Loucy (cell line): Measurements from ENCODE around the gene GPR6.

Experiments used
- H2AFZ ChIP-seq: fragments of 200-600 bp; sonication (generic); 2 replicates; pipeline ENCODE4 v1.6.0; 2016; ENCODE audit warnings: antibody characterized with exemption, mild to moderate bottlenecking, low read length, moderate library complexity
- H3F3A ChIP-seq: fragments of 200-600 bp; 2 replicates; pipeline ENCODE4 v1.6.0; 2016; ENCODE audit warnings: antibody characterized with exemption, low read depth, mild to moderate bottlenecking
- H3K27me3 ChIP-seq: fragments of 200-600 bp; sonication (generic); 2 replicates; pipeline ENCODE4 v1.6.1; 2014; ENCODE audit warnings: low read length, mild to moderate bottlenecking; ENCODE audit not compliant: insufficient read depth, poor library complexity, severe bottlenecking
- H3K36me3 ChIP-seq: fragments of 200-600 bp; sonication (generic); 2 replicates; pipeline ENCODE4 v1.6.1; 2016; ENCODE audit warnings: low read length; ENCODE audit not compliant: insufficient read depth
- H3K4me1 ChIP-seq: fragments of 200-600 bp; sonication (generic); 2 replicates; pipeline ENCODE4 v1.5.1; 2014; ENCODE audit warnings: low read length, mild to moderate bottlenecking; ENCODE audit not compliant: insufficient read depth, poor library complexity, severe bottlenecking
- H3K4me2 ChIP-seq: fragments of 200-600 bp; sonication (generic); 2 replicates; pipeline ENCODE4 v1.6.0; 2014; ENCODE audit warnings: antibody characterized with exemption, low read length, low read depth, mild to moderate bottlenecking; ENCODE audit not compliant: poor library complexity, severe bottlenecking
- H3K4me3 ChIP-seq: fragments of 200-600 bp; sonication (generic); 2 replicates; pipeline ENCODE4 v1.5.1; 2014; ENCODE audit warnings: low read length, mild to moderate bottlenecking, mixed read lengths; ENCODE audit not compliant: poor library complexity, severe bottlenecking
- H3K79me2 ChIP-seq: fragments of 200-600 bp; sonication (generic); 2 replicates; pipeline ENCODE4 v1.6.1; 2014; ENCODE audit warnings: low read length; ENCODE audit not compliant: insufficient read depth
- H3K9ac ChIP-seq: fragments of 200-600 bp; sonication (generic); 2 replicates; pipeline ENCODE4 v1.6.0; 2014; ENCODE audit warnings: mild to moderate bottlenecking, low read depth, low read length, moderate library complexity; ENCODE audit not compliant: poor library complexity, severe bottlenecking
- H3K9me2 ChIP-seq: fragments of 200-600 bp; sonication (generic); replicated peaks from 2 replicates; pipeline ENCODE4 v1.6.1; 2016; ENCODE audit warnings: low read depth, low read length, mixed read lengths
- H3K9me3 ChIP-seq: fragments of 200-600 bp; sonication (generic); 2 replicates; pipeline ENCODE4 v1.6.1; 2014; ENCODE audit warnings: mild to moderate bottlenecking, antibody characterized with exemption, low read length, low read depth; ENCODE audit not compliant: insufficient read depth
- H4K20me1 ChIP-seq: fragments of 200-600 bp; sonication (generic); 2 replicates; pipeline ENCODE4 v1.6.0; 2014; ENCODE audit warnings: antibody characterized with exemption, low read length, mild to moderate bottlenecking; ENCODE audit not compliant: insufficient read depth, poor library complexity, severe bottlenecking
- EZH2phosphoT487 ChIP-seq: fragments of 200-600 bp; IDR thresholded peaks from 2 replicates; pipeline ENCODE4 v1.6.1; 2018; ENCODE audit warnings: antibody characterized with exemption, mild to moderate bottlenecking, moderate library complexity, borderline replicate concordance
- TF ChIP-seq, protein P1 (sequence below): fragments of 200-600 bp; sonication (generic); conservative IDR thresholded peaks from 2 replicates; pipeline ENCODE4 v1.5.1; 2014; ENCODE audit warnings: mild to moderate bottlenecking, antibody characterized with exemption, low read length

The GPR6 gene

DNA sequence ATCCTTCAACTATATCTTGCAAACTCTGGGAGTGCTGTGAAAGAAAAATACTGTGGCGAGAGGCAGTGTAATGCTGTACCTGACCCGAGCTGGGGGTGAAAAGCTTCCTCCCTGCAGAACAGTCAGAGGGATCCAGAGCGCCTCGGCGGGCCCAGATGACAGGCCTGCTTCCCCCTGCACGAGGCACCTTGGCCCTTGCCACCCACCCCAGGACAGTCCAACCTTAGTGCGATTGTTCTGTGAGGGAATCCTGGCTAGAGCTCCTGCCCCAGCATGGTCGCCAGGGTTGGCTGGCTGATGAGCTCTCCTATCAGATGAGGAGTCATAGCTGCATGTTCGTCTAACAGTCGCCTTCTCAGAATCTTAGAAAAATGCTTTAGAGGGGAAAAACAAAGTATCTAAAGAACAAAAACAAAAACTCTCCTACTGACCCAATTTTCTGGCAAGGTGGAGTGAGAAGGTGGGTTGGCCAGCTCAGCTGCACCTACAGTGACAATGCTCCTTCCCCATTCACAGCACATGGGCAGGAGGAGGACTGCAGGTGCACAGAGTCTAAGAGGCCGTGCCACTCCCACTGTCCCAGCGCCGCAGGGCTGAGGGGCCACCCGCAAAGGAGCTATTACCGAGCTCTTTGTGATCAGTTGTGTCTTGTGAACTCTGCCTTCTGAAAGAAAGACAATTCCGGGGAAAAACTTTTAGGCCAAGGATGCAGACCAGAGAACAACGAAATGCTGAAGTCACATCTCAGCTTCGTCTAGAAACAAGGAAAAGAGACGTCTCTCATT, 28.6 kb upstream of the GPR6 start:
- TF ChIP-seq EZH2phosphoT487: no peak
- TF ChIP-seq, protein P1, sequence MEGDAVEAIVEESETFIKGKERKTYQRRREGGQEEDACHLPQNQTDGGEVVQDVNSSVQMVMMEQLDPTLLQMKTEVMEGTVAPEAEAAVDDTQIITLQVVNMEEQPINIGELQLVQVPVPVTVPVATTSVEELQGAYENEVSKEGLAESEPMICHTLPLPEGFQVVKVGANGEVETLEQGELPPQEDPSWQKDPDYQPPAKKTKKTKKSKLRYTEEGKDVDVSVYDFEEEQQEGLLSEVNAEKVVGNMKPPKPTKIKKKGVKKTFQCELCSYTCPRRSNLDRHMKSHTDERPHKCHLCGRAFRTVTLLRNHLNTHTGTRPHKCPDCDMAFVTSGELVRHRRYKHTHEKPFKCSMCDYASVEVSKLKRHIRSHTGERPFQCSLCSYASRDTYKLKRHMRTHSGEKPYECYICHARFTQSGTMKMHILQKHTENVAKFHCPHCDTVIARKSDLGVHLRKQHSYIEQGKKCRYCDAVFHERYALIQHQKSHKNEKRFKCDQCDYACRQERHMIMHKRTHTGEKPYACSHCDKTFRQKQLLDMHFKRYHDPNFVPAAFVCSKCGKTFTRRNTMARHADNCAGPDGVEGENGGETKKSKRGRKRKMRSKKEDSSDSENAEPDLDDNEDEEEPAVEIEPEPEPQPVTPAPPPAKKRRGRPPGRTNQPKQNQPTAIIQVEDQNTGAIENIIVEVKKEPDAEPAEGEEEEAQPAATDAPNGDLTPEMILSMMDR: no peak
- no peak overlapping the region for H2AFZ ChIP-seq
- no peaks in the 10 kb centered on the region for H3F3A ChIP-seq
- no peaks in the 10 kb centered on the region for H3K9me3 ChIP-seq
- no peak overlapping the region for H3K4me3 ChIP-seq
- H3K9ac ChIP-seq: no peak overlapping the region
- no peaks in the 10 kb centered on the region for H3K9me2 ChIP-seq
- no peaks in the 10 kb centered on the region for H3K36me3 ChIP-seq
- H3K4me1 ChIP-seq: no peaks in the 10 kb centered on the region
- H3K79me2 ChIP-seq: no peaks in the 10 kb centered on the region
- no peaks in the 10 kb centered on the region for H3K27me3 ChIP-seq
- H4K20me1 ChIP-seq: no peaks in the 10 kb centered on the region
- no peak overlapping the region for H3K4me2 ChIP-seq

DNA sequence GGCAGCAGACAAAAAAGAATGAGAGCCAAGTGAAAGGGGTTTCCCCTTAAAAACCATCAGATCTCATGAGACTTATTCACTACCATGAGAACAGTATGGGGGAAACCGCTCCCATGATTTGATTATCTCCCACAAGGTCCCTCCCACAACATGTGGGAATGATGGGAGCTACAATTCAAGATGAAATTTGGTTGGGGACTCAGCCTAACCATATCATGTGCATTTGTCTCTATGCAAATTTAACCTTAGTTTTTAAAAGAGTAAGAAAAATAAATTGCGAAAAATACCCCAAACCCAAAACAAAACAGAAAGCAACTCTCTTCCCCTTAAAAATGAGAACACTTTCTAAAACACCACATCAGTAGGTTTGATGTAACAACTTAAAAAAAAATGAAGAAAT, 22.6 kb upstream of the GPR6 start:
- Histone ChIP-seq H4K20me1 (no peaks in the 10 kb centered on the region), H3K9me3 (no peaks in the 10 kb centered on the region), H3K27me3 (no peaks in the 10 kb centered on the region), H3K79me2 (no peaks in the 10 kb centered on the region), H3K9ac (no peak overlapping the region), H3K36me3 (no peaks in the 10 kb centered on the region), H3F3A (no peaks in the 10 kb centered on the region), H3K4me2 (no peak overlapping the region), H3K9me2 (no peaks in the 10 kb centered on the region), H2AFZ (no peak overlapping the region), H3K4me3 (no peak overlapping the region), H3K4me1 (no peaks in the 10 kb centered on the region)
- TF ChIP-seq EZH2phosphoT487: no peak
- TF ChIP-seq, protein P1: no peak

DNA sequence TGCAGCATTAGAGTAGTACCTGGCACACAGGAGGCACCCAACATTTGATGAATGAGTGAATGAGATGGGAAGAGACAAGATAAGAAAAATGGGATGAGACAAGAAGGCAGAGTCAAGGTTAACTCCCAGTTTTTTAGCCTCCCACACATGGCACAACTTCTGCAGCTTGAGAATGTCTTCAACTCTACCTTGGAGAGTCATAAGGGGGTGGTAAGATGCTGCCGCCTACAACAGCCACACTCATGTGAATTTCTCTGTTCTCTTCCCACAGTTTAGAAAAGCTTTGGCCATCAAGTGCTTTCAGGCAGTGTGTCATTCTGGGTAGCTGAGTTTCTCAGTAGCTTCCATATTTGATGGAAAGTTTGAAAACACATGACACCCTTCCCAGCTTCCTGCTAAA, 19.5 kb upstream of the GPR6 start:
- H3K4me1 ChIP-seq: peaks cover 17% of the 10 kb centered on the region
- no peaks in the 10 kb centered on the region for H3K27me3 ChIP-seq
- no peaks in the 10 kb centered on the region for H3F3A ChIP-seq
- H3K4me2 ChIP-seq: no peak overlapping the region
- no peak overlapping the region for H2AFZ ChIP-seq
- TF ChIP-seq, protein P1: no peak
- TF ChIP-seq EZH2phosphoT487: no peak
- no peak overlapping the region for H3K4me3 ChIP-seq
- H3K79me2 ChIP-seq: no peaks in the 10 kb centered on the region
- H3K9me3 ChIP-seq: no peaks in the 10 kb centered on the region
- no peaks in the 10 kb centered on the region for H3K9me2 ChIP-seq
- no peak overlapping the region for H3K9ac ChIP-seq
- H3K36me3 ChIP-seq: no peaks in the 10 kb centered on the region
- no peaks in the 10 kb centered on the region for H4K20me1 ChIP-seq
